ENCODE measurements around the gene SPACA5. TPM values are rescaled to one million over a fixed set of nuclear protein-coding genes. Genes with fewer than 3 reads are reported as not detected.

SPACA5 gene
- total and polyA plus RNA-seq, 2 of the 13 experiments (the other 11 are each of a cell fraction or from before 2014, with no cell fraction given), result not detected

DNA sequence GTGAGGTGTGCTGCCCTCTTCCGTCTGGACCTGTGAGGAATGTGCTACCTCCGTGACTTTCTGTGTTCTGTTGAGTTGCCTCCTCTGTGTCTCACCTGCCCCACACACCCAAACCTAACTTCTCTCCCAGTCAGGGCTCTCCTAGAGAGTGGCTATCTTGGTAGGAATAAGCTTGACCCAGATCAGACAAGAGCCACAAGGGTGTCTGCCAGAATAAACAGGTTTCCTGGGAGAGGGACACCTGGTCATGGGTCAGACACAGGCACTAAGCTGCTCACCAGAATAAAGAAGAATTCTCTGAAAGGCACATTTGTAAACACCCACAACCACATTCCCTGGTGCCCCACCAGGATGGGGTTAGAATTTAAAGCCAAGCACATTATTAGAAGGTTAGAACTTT, 14.1 kb upstream of the SPACA5 start:
- Histone ChIP-seq H3K79me2 (ENCODE audit: insufficient read depth, low read length) (no peaks in the 10 kb centered on the region), H4K20me1 (ENCODE audit: insufficient read depth, low read length) (no peaks in the 10 kb centered on the region), H3K4me3 (replicated peaks in 1 of 3; ENCODE audit: insufficient read depth in 1 of 3, low read depth in 2 of 3, low read length in 3 of 3) (no peak overlapping the region), H3K4me2 (ENCODE audit: low read depth, low read length) (no peak overlapping the region), H3K36me3 (replicated peaks in 1 of 2; ENCODE audit: control insufficient read depth in 1 of 2, insufficient read depth in 2 of 2, low read length in 2 of 2) (0 out of 5 replicates have a peak, but pooled peaks cover 0 to under 1% of the 10 kb centered on the region in 2 experiments), H3K9me3 (ENCODE audit: low read length) (no peaks in the 10 kb centered on the region), H3K27me3 (ENCODE audit: control insufficient read depth in 1 of 2, insufficient read depth in 2 of 2, low read length in 2 of 2) (no peaks in the 10 kb centered on the region), H3K9ac (ENCODE audit: insufficient read depth, low read depth, low read length) (no peak overlapping the region), H3K27ac (ENCODE audit: extremely low read length, insufficient read depth, low read length) (no peak overlapping the region), H3K4me1 (ENCODE audit: insufficient read depth, low read length) (no peaks in the 10 kb centered on the region), H2AFZ (ENCODE audit: low read length) (no peak overlapping the region)
- intact Hi-C loops (cut with micrococcal nuclease; ENCODE audit: unreplicated experiment) (no loop called here), in situ Hi-C loops (cut with HindIII; ENCODE audit: extremely low pct_ligation_motif_present, low pct_unique_long_range_greater_than_20kb) (no loop called here)
- ChIA-PET CTCF (ENCODE audit: low intra/inter-chr PET ratio, low total read pairs) (no interaction called here), POLR2A (no interaction called here)
- no peak for DNase-seq (ENCODE audit: low spot score)
- no peak for ATAC-seq
- FAIRE-seq, result no peak
- BruUV-seq (replicated peaks), result no TSS peak
- WGBS (ENCODE audit: low lambda C conversion rate), result 100% methylated on average over 2 of the region's 2 CpGs
- TF ChIP-seq PAF1 (CRISPR knock-in tag; IDR thresholded peaks at IDR 0.05) (no peak), POLR2A (IDR thresholded peaks at IDR 0.05; ENCODE audit: insufficient read depth in 1 of 2, low read depth in 2 of 2, low read length in 2 of 2) (no peak), ZNF552 (CRISPR knock-in tag; IDR thresholded peaks at IDR 0.05; ENCODE audit: borderline replicate concordance) (no peak), SP5 (CRISPR knock-in tag; IDR thresholded peaks at IDR 0.05; ENCODE audit: borderline replicate concordance, low read depth) (no peak), ZNF747 (CRISPR knock-in tag; IDR thresholded peaks at IDR 0.05; ENCODE audit: borderline replicate concordance) (no peak)

- no peaks in the 10 kb centered on the region for H3K36me3 ChIP-seq (replicated peaks in 1 of 2; ENCODE audit: control insufficient read depth in 1 of 2, insufficient read depth in 2 of 2, low read length in 2 of 2)
- H3K4me1 ChIP-seq (ENCODE audit: insufficient read depth, low read length), result peaks cover 18% of the 10 kb centered on the region
- H3K4me3 ChIP-seq (replicated peaks in 1 of 3; ENCODE audit: insufficient read depth in 1 of 3, low read depth in 2 of 3, low read length in 3 of 3), result no peak overlapping the region
- no peak overlapping the region for H2AFZ ChIP-seq (ENCODE audit: low read length)
- ChIA-PET POLR2A (no interaction called here), CTCF (ENCODE audit: low intra/inter-chr PET ratio, low total read pairs) (no interaction called here)
- no peak for DNase-seq (ENCODE audit: low spot score)
- ATAC-seq, result no peak
- H4K20me1 ChIP-seq (ENCODE audit: insufficient read depth, low read length), result no peaks in the 10 kb centered on the region
- intact Hi-C loops (cut with micrococcal nuclease; ENCODE audit: unreplicated experiment) (no loop called here), in situ Hi-C loops (cut with HindIII; ENCODE audit: extremely low pct_ligation_motif_present, low pct_unique_long_range_greater_than_20kb) (no loop called here)
- H3K27me3 ChIP-seq (ENCODE audit: control insufficient read depth in 1 of 2, insufficient read depth in 2 of 2, low read length in 2 of 2), result no peaks in the 10 kb centered on the region; a peak in 1 of 5 replicates
- BruUV-seq (replicated peaks), result no TSS peak
- no peak overlapping the region for H3K27ac ChIP-seq (ENCODE audit: extremely low read length, insufficient read depth, low read length)
- no peaks in the 10 kb centered on the region for H3K9me3 ChIP-seq (ENCODE audit: low read length)
- no peak overlapping the region for H3K9ac ChIP-seq (ENCODE audit: insufficient read depth, low read depth, low read length)
- WGBS (ENCODE audit: low lambda C conversion rate), result 90% methylated on average over 3 of the region's 3 CpGs
- no peak for FAIRE-seq
- H3K79me2 ChIP-seq (ENCODE audit: insufficient read depth, low read length), result peaks cover 7% of the 10 kb centered on the region
- H3K4me2 ChIP-seq (ENCODE audit: low read depth, low read length), result no peak overlapping the region
- TF ChIP-seq SETDB1 (CRISPR knock-in tag; IDR thresholded peaks at IDR 0.05; ENCODE audit: borderline replicate concordance), result no peak
- TF ChIP-seq SYNCRIP (IDR thresholded peaks at IDR 0.05; ENCODE audit: insufficient read depth, low read depth, low read length), result no peak
- TF ChIP-seq ZNF782 (CRISPR knock-in tag; IDR thresholded peaks at IDR 0.05; ENCODE audit: borderline replicate concordance), result no peak
- TF ChIP-seq TCF12 (IDR thresholded peaks at IDR 0.05), result no peak
- no peak for TF ChIP-seq TCF12 (CRISPR knock-in tag; IDR thresholded peaks at IDR 0.05)
- no peak for TF ChIP-seq GFI1 (CRISPR knock-in tag; IDR thresholded peaks at IDR 0.05; ENCODE audit: borderline replicate concordance)
- no peak for TF ChIP-seq ZSCAN20 (CRISPR knock-in tag; IDR thresholded peaks at IDR 0.05; ENCODE audit: borderline replicate concordance)
- no peak for TF ChIP-seq RBAK (CRISPR knock-in tag; IDR thresholded peaks at IDR 0.05)
- TF ChIP-seq, protein P1, sequence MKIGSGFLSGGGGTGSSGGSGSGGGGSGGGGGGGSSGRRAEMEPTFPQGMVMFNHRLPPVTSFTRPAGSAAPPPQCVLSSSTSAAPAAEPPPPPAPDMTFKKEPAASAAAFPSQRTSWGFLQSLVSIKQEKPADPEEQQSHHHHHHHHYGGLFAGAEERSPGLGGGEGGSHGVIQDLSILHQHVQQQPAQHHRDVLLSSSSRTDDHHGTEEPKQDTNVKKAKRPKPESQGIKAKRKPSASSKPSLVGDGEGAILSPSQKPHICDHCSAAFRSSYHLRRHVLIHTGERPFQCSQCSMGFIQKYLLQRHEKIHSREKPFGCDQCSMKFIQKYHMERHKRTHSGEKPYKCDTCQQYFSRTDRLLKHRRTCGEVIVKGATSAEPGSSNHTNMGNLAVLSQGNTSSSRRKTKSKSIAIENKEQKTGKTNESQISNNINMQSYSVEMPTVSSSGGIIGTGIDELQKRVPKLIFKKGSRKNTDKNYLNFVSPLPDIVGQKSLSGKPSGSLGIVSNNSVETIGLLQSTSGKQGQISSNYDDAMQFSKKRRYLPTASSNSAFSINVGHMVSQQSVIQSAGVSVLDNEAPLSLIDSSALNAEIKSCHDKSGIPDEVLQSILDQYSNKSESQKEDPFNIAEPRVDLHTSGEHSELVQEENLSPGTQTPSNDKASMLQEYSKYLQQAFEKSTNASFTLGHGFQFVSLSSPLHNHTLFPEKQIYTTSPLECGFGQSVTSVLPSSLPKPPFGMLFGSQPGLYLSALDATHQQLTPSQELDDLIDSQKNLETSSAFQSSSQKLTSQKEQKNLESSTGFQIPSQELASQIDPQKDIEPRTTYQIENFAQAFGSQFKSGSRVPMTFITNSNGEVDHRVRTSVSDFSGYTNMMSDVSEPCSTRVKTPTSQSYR (CRISPR knock-in tag; IDR thresholded peaks at IDR 0.05; ENCODE audit: borderline replicate concordance), result no peak
- no peak for TF ChIP-seq ZNF780A (CRISPR knock-in tag; IDR thresholded peaks at IDR 0.05)
- TF ChIP-seq FOXO4 (CRISPR knock-in tag; conservative IDR thresholded peaks at IDR 0.05), result no peak
- TF ChIP-seq KLF11 (CRISPR knock-in tag; IDR thresholded peaks at IDR 0.05), result no peak
- no peak for TF ChIP-seq CCDC6 (CRISPR knock-in tag; IDR thresholded peaks at IDR 0.05)
These were observed 5.5 kb upstream of the SPACA5 start for GRCh38 chrX:48001260-48001659.
